Occipital lobe (tissue), 2 donors: Measurements from ENCODE around the gene S100A1. TPM values are rescaled to one million over a fixed set of nuclear protein-coding genes. Genes with fewer than 3 reads are reported as not detected.
"Not testable (repeated sequence)": the region's sequence is repeated elsewhere in the genome, so short reads cannot be mapped to it uniquely, and the experiment has no call there.

Experiments used
- DNase-seq: peaks from one replicate; lab custom pipeline; 2025; lab: John Stamatoyannopoulos, UW
- total RNA-seq: library from RNA; depleted of rRNA; stranded (reverse); fragments of >200 nt; gene quantifications from one replicate; pipeline ENCODE4 v1.2.3, GENCODE V29; 2014

Gene S100A1
- 0.47 TPM for total RNA-seq

- peak; percentile 43 for DNase-seq
Measured at GRCh38 chr1:153627715-153628626, at the start of gene S100A1. Gene S100A1, plus strand, starts transcription at chr1:153628434. Its CDS starts 2,088 bp downstream, at chr1:153630522.

GRCh38 chr1:153578490-153578889 is 49.7 kb upstream of the S100A1 start:
- DNase-seq, result no peak

DNA sequence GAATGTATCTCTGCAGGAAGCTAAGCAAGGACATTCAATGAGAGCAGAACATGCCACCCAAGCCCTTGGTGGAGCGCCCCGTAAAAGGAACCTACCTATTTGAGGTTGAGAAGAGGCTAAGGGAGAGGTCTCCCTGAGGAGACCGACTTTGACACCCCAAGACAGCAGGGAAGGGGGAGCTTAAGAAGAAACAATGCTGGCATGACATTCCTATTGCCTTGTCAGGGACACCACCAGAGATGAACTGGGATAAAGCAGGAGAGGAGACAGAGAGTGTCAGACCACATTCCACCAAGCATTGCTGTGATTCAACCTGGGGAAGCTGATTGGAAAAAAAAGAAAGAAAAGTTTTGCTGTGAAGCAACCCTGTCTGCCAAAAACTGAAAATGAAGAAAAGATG is 49.3 kb upstream of the S100A1 start:
- DNase-seq, result no peak

DNA sequence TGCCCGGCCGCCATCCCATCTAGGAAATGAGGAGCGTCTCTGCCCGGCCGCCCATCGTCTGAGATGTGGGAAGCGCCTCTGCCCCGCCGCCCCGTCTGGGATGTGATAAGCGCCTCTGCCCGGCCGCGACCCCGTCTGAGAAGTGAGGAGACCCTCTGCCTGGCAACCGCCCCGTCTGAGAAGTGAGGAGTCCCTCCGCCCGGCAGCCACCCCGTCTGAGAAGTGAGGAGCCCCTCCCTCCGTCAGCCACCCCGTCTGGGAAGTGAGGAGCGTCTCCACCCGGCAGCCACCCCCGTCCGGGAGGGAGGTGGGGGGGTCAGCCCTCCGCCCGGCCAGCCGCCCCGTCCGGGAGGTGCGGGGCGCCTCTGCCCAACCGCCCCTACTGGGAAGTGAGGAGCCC is 45.4 kb upstream of the S100A1 start:
- DNase-seq, result not testable (repeated sequence)

DNA sequence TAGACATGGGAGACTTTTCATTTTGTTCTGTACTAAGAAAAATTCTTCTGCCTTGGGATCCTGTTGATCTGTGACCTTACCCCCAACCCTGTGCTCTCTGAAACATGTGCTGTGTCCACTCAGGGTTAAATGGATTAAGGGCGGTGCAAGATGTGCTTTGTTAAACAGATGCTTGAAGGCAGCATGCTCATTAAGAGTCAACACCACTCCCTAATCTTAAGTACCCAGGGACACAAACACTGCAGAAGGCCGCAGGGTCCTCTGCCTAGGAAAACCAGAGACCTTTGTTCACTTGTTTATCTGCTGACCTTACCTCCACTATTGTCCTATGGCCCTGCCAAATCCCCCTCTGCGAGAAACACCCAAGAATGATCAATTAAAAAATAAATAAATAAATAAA is 44.7 kb upstream of the S100A1 start:
- DNase-seq, result not testable (repeated sequence)

- no peak for DNase-seq
Measured at GRCh38 chr1:153583976-153584375, 44.3 kb upstream of the S100A1 start.

DNA sequence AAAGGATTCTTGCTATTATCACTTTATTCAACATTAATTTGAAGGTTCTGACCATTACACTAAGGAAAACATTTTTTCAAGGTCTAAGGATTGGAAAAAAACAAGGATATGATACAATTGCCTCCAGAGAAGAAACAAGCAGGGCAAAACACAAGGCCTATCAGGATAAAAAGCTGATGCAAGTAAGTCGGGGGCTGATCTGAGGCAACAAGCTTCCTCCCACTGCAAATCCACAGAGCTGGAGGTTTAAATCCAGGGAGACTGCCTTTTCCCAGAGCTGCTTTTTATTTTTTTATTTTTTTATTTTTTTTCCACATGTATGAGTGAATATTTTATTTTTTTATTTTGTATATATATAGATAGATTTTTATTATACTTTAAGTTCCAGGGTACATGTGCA is 43.2 kb upstream of the S100A1 start:
- no peak for DNase-seq

DNA sequence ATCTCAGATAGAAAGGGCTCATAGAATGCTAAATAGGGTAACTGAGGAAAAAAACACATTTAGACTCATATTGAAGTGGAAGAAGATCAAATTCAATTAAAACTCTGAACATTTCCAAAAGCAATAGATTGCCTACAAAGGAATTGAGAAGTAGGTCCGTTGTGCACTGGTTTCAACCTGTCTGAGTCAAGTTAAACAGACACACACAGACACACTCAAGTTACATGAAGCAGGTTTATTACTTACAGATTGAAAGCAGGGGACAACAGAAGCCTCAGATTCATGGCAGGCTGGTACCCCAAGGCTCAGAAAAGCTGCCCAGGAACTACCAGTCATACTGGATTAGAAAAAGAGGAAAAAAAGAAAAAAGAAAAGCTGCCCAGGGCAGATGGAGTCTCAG is 41.9 kb upstream of the S100A1 start:
- no peak for DNase-seq

DNA sequence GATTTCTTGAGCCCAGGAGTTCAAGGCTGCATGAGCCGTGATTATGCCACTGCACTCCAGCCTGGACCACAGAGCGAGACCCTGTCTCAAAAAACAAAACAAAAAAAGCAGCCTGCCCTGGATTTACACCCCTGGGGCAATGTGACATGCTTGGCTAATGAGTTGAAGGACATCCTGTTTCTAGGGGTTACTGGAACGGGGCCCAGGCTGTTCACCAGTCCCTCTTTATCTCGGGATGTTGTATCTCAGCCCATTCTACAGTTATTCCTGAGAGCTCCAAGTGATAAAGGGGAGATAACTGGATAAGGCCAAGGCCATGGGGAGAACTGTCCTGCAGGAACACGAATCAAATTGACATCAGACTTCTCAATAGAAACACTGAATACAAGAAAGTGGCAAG is 40.9 kb upstream of the S100A1 start:
- no peak for DNase-seq

DNA sequence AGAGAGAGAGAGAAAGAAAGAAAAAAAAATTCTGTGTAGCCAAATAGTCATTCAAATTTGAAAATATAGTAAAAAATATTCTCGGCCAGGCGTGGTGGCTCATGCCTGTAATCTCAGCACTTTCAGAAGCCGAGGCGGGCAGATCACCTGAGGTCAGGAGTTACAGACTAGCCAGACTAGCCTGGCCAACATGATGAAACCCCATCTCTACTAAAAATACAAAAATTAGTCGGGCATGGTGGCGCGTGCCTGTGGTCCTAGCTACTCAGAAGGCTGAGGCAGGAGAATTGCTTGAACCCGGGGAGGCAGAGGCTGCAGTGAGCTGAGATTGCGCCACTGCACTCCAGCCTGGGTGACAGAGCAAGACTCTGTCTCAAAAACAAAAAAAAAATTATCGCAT is 40.2 kb upstream of the S100A1 start:
- not testable (repeated sequence) for DNase-seq

- no peak for DNase-seq
Measured at GRCh38 chr1:153588482-153588881, 39.8 kb upstream of the S100A1 start.

DNA sequence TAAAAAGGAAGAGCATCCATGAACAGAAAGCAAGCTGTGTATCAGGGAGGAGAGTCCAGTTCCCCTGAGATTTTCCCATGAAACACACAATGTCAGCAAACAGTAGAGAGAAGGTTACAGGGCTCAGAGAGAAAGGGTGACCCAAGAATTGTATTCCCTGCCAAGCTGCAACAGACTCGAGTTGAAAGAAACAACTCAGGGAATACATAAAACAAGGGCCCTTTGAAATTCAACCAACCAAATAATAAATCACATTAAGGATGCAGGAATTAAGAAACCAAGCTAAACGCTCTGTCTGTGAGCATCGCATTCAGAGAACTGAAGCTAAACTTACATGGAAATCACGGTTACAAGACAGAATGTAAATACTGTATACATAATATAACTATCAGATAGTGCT is 35.5 kb upstream of the S100A1 start:
- no peak for DNase-seq

- DNase-seq, result no peak
Measured at GRCh38 chr1:153597206-153597605, 31.0 kb upstream of the S100A1 start.

GRCh38 chr1:153598309-153599172 is 29.7 kb upstream of the S100A1 start:
- no peak for DNase-seq

DNA sequence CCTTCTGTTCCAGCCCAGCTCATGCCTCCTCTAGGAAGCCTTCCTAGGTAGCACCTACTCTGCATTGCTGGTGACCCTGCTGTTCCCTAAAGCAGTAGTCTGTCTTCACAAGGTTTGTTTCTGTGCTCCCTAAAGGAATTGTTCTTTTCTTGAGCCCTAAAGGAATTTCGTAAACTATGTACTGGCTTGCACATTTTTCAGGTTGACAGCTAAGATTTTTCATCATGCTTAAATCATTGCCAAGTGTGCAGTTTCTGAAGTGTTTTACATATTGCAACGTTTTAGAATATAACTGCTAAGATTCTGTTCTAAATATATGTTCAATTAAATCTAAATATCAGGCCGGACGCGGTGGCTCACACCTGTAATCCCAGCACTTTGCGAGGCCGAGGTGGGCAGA is 28.4 kb upstream of the S100A1 start:
- no peak for DNase-seq

DNA sequence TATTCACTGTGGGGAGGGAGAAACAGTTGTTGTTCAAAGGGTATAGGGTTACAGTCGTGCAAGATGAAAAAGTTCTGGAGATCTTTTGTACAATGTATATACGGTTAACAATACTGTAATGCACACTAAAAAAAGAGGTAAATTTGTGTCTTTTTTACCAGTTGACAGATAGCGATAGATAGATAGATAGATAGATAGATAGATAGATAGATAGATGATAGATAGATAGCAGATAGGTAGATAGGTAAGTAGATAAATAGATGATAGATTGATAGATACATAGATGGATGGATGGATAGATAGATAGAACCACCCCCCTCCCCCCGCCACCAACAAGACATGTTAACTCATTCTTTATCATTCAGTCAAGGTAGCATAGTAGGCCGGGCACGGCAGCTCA is 25.5 kb upstream of the S100A1 start:
- no peak for DNase-seq

DNA sequence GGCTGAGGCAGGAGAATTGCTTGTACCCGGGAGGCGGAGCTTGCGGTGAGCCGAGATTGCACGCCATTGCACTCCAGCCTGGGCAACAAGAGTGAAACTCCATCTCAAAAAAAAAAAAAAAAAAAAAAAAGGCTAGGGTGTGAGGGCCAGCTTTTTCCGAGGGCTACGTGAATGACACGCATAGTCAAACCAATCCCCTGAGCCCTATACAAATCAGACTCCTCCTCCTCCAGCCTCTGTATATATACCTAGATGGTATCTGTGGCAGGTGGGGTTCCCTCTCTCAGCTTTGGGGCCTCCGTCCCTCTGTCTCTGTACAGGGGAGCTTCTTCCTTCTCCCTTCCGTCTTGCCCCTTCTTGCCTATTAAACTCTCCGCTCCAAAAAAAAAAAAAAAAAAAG is 22.0 kb upstream of the S100A1 start:
- no peak for DNase-seq

GRCh38 chr1:153607381-153607780 is 20.9 kb upstream of the S100A1 start:
- no peak for DNase-seq

GRCh38 chr1:153608089-153608682 is 20.0 kb upstream of the S100A1 start:
- no peak for DNase-seq

DNA sequence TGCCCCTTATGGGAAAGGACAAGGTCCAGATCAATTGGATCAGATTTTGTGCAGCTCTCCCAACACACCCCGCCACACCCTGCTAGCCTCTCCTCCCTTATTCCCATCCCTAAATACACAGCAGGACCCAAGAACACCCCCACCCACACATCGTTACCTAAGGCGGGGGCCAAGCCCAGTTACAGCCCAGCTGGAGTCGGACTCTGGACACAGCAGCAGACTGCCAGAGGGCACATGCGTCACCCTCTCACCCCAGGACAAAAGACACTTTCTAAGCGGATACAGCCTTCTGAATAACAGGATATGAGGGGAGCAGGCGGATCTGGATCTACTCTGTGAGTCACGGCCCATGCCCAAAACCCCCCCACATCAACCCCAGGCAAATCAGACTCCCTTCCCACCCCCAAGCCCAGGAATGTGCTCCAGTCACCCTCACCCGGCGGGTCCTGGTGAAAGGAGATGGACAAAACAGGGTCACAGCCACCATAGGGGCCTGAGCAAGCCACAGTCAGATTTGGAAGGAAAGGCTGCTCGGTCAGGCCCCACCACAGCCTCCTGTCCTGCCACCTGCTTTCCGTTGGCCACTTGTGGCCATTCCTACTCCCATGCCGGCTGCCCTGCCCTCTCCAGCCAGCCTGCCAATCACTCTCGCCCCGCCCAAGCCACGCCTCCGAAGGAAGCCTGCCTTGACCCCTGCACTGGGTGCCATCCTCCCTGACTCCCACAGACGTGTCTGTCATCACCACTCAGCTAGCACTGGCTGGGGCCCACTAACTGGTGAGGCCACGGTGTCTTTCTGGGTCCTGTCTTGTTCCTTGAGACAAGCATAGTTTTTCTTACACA is 19.3 kb upstream of the S100A1 start:
- peak; percentile 69 for DNase-seq

- no peak for DNase-seq
Measured at GRCh38 chr1:153609585-153609907, 18.7 kb upstream of the S100A1 start.
